ENCODE results near the gene LCN12.

The LCN12 gene

GRCh38 chr9:136941231-136942111, 10.6 kb upstream of the LCN12 start:
- H3K79me2 ChIP-seq (ENCODE audit: insufficient read depth, low read length) = peaks cover 8% of the 10 kb centered on the region
- no peaks in the 10 kb centered on the region for H4K20me1 ChIP-seq (ENCODE audit: low read depth, low read length)
- H3K36me3 ChIP-seq (ENCODE audit: low read length) = no peaks in the 10 kb centered on the region
- no peak overlapping the region for H3K4me2 ChIP-seq (ENCODE audit: low read depth, low read length, poor library complexity, severe bottlenecking)
- H3K4me3 ChIP-seq (ENCODE audit: insufficient read depth, low read length, poor library complexity, severe bottlenecking) = no peak overlapping the region
- H3K27me3 ChIP-seq (ENCODE audit: low read length) = no peaks in the 10 kb centered on the region
- H3F3A ChIP-seq (ENCODE audit: insufficient read depth) = peaks cover 3% of the 10 kb centered on the region
- H3K27ac ChIP-seq (ENCODE audit: low read depth, low read length) = no peak overlapping the region
- no peaks in the 10 kb centered on the region for H3K9me2 ChIP-seq (replicated peaks; ENCODE audit: insufficient read depth, low read length)
- no peak overlapping the region for H3K9ac ChIP-seq (ENCODE audit: low read length)
- H3K9me3 ChIP-seq (ENCODE audit: insufficient read depth, low read length) = no peaks in the 10 kb centered on the region
- TF ChIP-seq, protein P1, sequence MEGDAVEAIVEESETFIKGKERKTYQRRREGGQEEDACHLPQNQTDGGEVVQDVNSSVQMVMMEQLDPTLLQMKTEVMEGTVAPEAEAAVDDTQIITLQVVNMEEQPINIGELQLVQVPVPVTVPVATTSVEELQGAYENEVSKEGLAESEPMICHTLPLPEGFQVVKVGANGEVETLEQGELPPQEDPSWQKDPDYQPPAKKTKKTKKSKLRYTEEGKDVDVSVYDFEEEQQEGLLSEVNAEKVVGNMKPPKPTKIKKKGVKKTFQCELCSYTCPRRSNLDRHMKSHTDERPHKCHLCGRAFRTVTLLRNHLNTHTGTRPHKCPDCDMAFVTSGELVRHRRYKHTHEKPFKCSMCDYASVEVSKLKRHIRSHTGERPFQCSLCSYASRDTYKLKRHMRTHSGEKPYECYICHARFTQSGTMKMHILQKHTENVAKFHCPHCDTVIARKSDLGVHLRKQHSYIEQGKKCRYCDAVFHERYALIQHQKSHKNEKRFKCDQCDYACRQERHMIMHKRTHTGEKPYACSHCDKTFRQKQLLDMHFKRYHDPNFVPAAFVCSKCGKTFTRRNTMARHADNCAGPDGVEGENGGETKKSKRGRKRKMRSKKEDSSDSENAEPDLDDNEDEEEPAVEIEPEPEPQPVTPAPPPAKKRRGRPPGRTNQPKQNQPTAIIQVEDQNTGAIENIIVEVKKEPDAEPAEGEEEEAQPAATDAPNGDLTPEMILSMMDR (IDR thresholded peaks at IDR 0.05; ENCODE audit: insufficient read depth, low read length, poor library complexity, severe bottlenecking) = no peak
- no peak for TF ChIP-seq EZH2phosphoT487 (conservative IDR thresholded peaks at IDR 0.05; ENCODE audit: low read length)
- H2AFZ ChIP-seq (ENCODE audit: low read depth, low read length, severe bottlenecking) = no peak overlapping the region

DNA sequence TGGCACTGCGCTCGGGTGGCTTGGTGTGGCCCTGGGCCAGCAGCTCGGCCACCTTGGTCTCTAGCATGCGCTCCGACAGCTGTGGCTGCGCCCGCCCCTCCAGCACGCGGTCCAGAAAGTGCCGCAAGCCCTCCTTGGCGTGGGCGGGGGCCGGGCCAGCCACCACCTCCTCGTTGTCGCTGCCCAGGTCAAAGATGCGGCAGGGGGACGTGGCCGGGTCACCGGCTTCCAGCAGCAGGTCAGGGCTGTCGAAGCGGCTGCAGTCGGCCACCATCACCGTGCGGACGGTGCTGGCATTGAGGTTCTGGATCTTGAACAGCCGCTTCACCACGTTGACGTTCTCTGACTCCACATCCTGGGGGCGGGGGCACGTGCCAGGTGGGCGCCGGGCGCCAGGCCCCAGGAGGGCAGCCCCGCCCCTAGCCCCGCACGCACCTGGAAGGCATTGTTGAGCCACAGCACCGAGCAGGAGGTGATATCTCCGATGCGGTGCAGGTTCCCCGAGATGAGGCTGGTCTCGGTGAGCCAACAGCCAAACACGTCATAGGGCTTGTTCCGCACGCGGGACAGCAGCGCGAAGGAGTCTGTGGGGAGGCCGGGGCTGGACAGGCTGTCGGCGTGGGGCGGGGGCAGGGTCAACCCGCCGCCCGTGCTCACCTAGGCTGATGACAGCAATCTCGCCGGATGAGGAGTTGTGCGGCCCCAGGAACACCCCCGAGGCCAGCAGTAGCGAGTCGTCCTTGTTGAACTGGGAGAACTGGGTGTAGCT, 9.8 kb upstream of the LCN12 start:
- H3K27me3 ChIP-seq (ENCODE audit: low read length) = no peaks in the 10 kb centered on the region
- H3K9me2 ChIP-seq (replicated peaks; ENCODE audit: insufficient read depth, low read length) = no peaks in the 10 kb centered on the region
- H3K79me2 ChIP-seq (ENCODE audit: insufficient read depth, low read length) = peaks cover 8% of the 10 kb centered on the region
- H3K4me3 ChIP-seq (ENCODE audit: insufficient read depth, low read length, poor library complexity, severe bottlenecking) = no peak overlapping the region
- H3K4me2 ChIP-seq (ENCODE audit: low read depth, low read length, poor library complexity, severe bottlenecking) = no peak overlapping the region
- no peaks in the 10 kb centered on the region for H3K36me3 ChIP-seq (ENCODE audit: low read length)
- no peaks in the 10 kb centered on the region for H4K20me1 ChIP-seq (ENCODE audit: low read depth, low read length)
- H3K9me3 ChIP-seq (ENCODE audit: insufficient read depth, low read length) = no peaks in the 10 kb centered on the region
- H2AFZ ChIP-seq (ENCODE audit: low read depth, low read length, severe bottlenecking) = no peak overlapping the region
- no peaks in the 10 kb centered on the region; the same call in 1 of the 2 replicates for H3F3A ChIP-seq (ENCODE audit: insufficient read depth)
- no peak overlapping the region for H3K27ac ChIP-seq (ENCODE audit: low read depth, low read length)
- no peak for TF ChIP-seq EZH2phosphoT487 (conservative IDR thresholded peaks at IDR 0.05; ENCODE audit: low read length)
- TF ChIP-seq, protein P1 (IDR thresholded peaks at IDR 0.05; ENCODE audit: insufficient read depth, low read length, poor library complexity, severe bottlenecking) = no peak
- H3K9ac ChIP-seq (ENCODE audit: low read length) = no peak overlapping the region

DNA sequence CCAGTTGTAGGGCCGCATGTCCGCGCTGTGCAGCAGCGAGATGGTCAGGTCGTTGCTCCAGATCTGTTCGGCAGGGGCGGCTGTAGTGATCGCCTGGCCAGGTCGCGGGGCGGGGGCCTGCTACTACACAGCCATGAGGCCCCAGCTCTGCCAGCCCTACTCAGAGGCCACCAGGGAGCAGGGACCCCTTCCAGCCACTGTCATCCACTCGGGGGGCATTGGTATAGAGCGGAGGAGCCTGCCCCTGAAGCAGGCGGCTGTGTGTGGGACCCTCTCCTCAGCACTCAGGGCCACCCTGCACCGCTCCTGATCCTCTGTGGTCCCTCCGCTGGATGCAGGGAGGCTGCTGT, 9.2 kb upstream of the LCN12 start:
- no peaks in the 10 kb centered on the region for H4K20me1 ChIP-seq (ENCODE audit: low read depth, low read length)
- no peak overlapping the region for H3K9ac ChIP-seq (ENCODE audit: low read length)

More for the DNA sequence above, 9.2 kb upstream of the LCN12 start:
- H3K27me3 ChIP-seq (ENCODE audit: low read length) = no peaks in the 10 kb centered on the region
- H3K9me2 ChIP-seq (replicated peaks; ENCODE audit: insufficient read depth, low read length) = no peaks in the 10 kb centered on the region
- H3K27ac ChIP-seq (ENCODE audit: low read depth, low read length) = no peak overlapping the region
- H3K4me3 ChIP-seq (ENCODE audit: insufficient read depth, low read length, poor library complexity, severe bottlenecking) = no peak overlapping the region
- H3F3A ChIP-seq (ENCODE audit: insufficient read depth) = no peaks in the 10 kb centered on the region
- no peaks in the 10 kb centered on the region for H3K9me3 ChIP-seq (ENCODE audit: insufficient read depth, low read length)
- no peak for TF ChIP-seq EZH2phosphoT487 (conservative IDR thresholded peaks at IDR 0.05; ENCODE audit: low read length)
- TF ChIP-seq, protein P1 (IDR thresholded peaks at IDR 0.05; ENCODE audit: insufficient read depth, low read length, poor library complexity, severe bottlenecking) = no peak
- H3K4me2 ChIP-seq (ENCODE audit: low read depth, low read length, poor library complexity, severe bottlenecking) = no peak overlapping the region
- H2AFZ ChIP-seq (ENCODE audit: low read depth, low read length, severe bottlenecking) = no peak overlapping the region
- H3K36me3 ChIP-seq (ENCODE audit: low read length) = no peaks in the 10 kb centered on the region
- H3K79me2 ChIP-seq (ENCODE audit: insufficient read depth, low read length) = peaks cover 8% of the 10 kb centered on the region

All from SU-DHL-6 (cell line).